AG04449 (cell line): Measurements from ENCODE around the gene ITFG1.
"Not testable (repeated sequence)": the region's sequence is repeated elsewhere in the genome, so short reads cannot be mapped to it uniquely, and the experiment has no call there.

Experiments
- CTCF ChIA-PET: fragments of 350-600 bp; formaldehyde crosslinking; extraction: SDS; loops from one replicate; lab custom pipeline; 2021; ENCODE audit warnings: antibody characterized with exemption; lab: Yijun Ruan, JAX
- POLR2A ChIA-PET: fragments of 400-600, 350-600 bp; formaldehyde crosslinking; extraction: SDS; loops from one replicate; lab custom pipeline; 2020; ENCODE audit warnings: antibody characterized with exemption, inconsistent platforms; lab: Yijun Ruan, JAX
- DNase-seq: peaks from one replicate; pipeline ENCODE4 v3.0.0-alpha.2; 2010; ENCODE audit warnings: low read depth, low spot score
- H3K4me3 ChIP-seq: 2 replicates; pipeline ENCODE4 v1.5.1; 2011; ENCODE audit warnings: low read depth, mild to moderate bottlenecking, control low read depth, low read length
- CTCF ChIP-seq: IDR thresholded peaks from one replicate; pipeline ENCODE4 v1.5.1; 2011; ENCODE audit warnings: mild to moderate bottlenecking, moderate library complexity, low read length, control low read depth, inconsistent platforms; ENCODE audit not compliant: insufficient read depth; ENCODE audit errors: missing control alignments

ITFG1 gene

GRCh38 chr16:47363761-47364160 lies 97.1 kb downstream of the ITFG1 start:
- no peak for TF ChIP-seq CTCF
- no peak for DNase-seq
- CTCF ChIA-PET, result interaction anchor here (0.8 kb wide), 1 partner anchor 105 kb away, joined by 3 read pairs; no protein-coding TSS in a partner anchor
- POLR2A ChIA-PET, result no interaction called here
- H3K4me3 ChIP-seq, result no peak overlapping the region

- no peak for TF ChIP-seq CTCF
- H3K4me3 ChIP-seq, result no peak overlapping the region
- DNase-seq, result no peak
- ChIA-PET CTCF (no interaction called here), POLR2A (no interaction called here)
Observed at GRCh38 chr16:47359478-47359877, 101.4 kb downstream of the ITFG1 start.

- DNase-seq, result no peak
- no peak for TF ChIP-seq CTCF
- H3K4me3 ChIP-seq, result no peak overlapping the region
- ChIA-PET CTCF (no interaction called here), POLR2A (no interaction called here)
Observed at GRCh38 chr16:47358816-47359215, 102.0 kb downstream of the ITFG1 start.

GRCh38 chr16:47349029-47349428 lies 111.8 kb downstream of the ITFG1 start:
- POLR2A ChIA-PET, H3K4me3 ChIP-seq, DNase-seq, CTCF ChIA-PET: not testable (repeated sequence)

GRCh38 chr16:47347021-47347696 lies 113.7 kb downstream of the ITFG1 start:
- DNase-seq, POLR2A ChIA-PET, H3K4me3 ChIP-seq, CTCF ChIA-PET: not testable (repeated sequence)

GRCh38 chr16:47342055-47342454 lies 118.8 kb downstream of the ITFG1 start:
- CTCF ChIA-PET, result no interaction called here
- no peak for TF ChIP-seq CTCF
- POLR2A ChIA-PET, result no interaction called here
- DNase-seq, result no peak
- H3K4me3 ChIP-seq, result no peak overlapping the region

- DNase-seq, CTCF ChIA-PET, POLR2A ChIA-PET, H3K4me3 ChIP-seq: not testable (repeated sequence)
Observed at GRCh38 chr16:47330562-47330961, 130.3 kb downstream of the ITFG1 start.

- DNase-seq, POLR2A ChIA-PET, CTCF ChIA-PET, H3K4me3 ChIP-seq: not testable (repeated sequence)
Observed at GRCh38 chr16:47324309-47324708, 136.6 kb downstream of the ITFG1 start.
